B cell (primary cell): ENCODE data around the gene OSBPL5. TPM values are rescaled to one million over a fixed set of nuclear protein-coding genes. Genes with fewer than 3 reads are reported as not detected.

Source experiments
- ATAC-seq: fragments of 200-7000 bp; cut with Tn5 transposase; one replicate; pipeline ENCODE4 v1.10.0; 2021; ENCODE audit warnings: low read depth, mild to moderate bottlenecking, moderate number of reproducible peaks, moderate library complexity
- CTCF ChIA-PET: fragments of 350-600 bp; sonication (Branson Sonifier 250); formaldehyde crosslinking; loops from one replicate; lab custom pipeline; 2021; ENCODE audit warnings: antibody characterized with exemption, inconsistent platforms; lab: Charles Lee
- POLR2A ChIA-PET: fragments of 350-600 bp; sonication (Branson Sonifier 250); formaldehyde crosslinking; loops from one replicate; lab custom pipeline; 2021; ENCODE audit warnings: antibody characterized with exemption; lab: Charles Lee
- DNase-seq: peaks from one replicate; pipeline ENCODE4 v3.0.0; 2013
- H2AFZ ChIP-seq: 2 replicates; pipeline ENCODE4 v1.6.1; 2012; ENCODE audit warnings: mild to moderate bottlenecking, low read depth, low read length; ENCODE audit not compliant: insufficient read depth, poor library complexity, severe bottlenecking
- H3K27ac ChIP-seq, 2 donors: 1 replicate in 1 of 2; 2 replicates in 1 of 2; pipeline ENCODE4 v1.5.1; 2012 to 2013; ENCODE audit warnings: low read length in 2 of 2, mild to moderate bottlenecking in 2 of 2, moderate library complexity in 1 of 2
- H3K27me3 ChIP-seq, 4 experiments: fragments of 200-600 bp in 1 of 4; sonication (generic) in 1 of 4; replicated peaks in 1 of 4; 1 replicate in 2 of 4; 2 replicates in 2 of 4; pipeline versions ENCODE4 v1.6.1 to v1.7.0; 2013 to 2016; ENCODE audit warnings: low read length in 3 of 4, mild to moderate bottlenecking in 2 of 4, mixed read lengths in 1 of 4, moderate library complexity in 1 of 4; ENCODE audit not compliant: insufficient read depth in 4 of 4, control insufficient read depth in 3 of 4; ENCODE audit errors: control extremely low read depth in 1 of 4
- H3K36me3 ChIP-seq, 2 experiments: replicated peaks in 1 of 2; 1 replicate in 1 of 2; 2 replicates in 1 of 2; pipeline versions ENCODE4 v1.6.1 to v1.7.1; 2013; ENCODE audit warnings: low read length in 1 of 2; ENCODE audit not compliant: insufficient read depth in 2 of 2, control insufficient read depth in 1 of 2; ENCODE audit errors: control extremely low read depth in 1 of 2, extremely low read depth in 1 of 2
- H3K4me1 ChIP-seq, 2 donors: fragments of 200-600 bp in 1 of 2; sonication (generic) in 1 of 2; 1 replicate in 1 of 2; 2 replicates in 1 of 2; pipeline versions ENCODE4 v1.5.1 to v1.6.1; 2013 to 2017; ENCODE audit warnings: low read length in 2 of 2; ENCODE audit not compliant: control insufficient read depth in 2 of 2, insufficient read depth in 2 of 2
- H3K4me2 ChIP-seq: replicated peaks from 2 replicates; pipeline ENCODE3; 2012; ENCODE audit warnings: mild to moderate bottlenecking, low read depth, low read length; ENCODE audit not compliant: poor library complexity, severe bottlenecking
- H3K4me3 ChIP-seq, 5 experiments: fragments of 200-600 bp in 1 of 5; sonication (generic) in 1 of 5; 1 replicate in 3 of 5; 2 replicates in 2 of 5; pipeline versions ENCODE4 v1.5.1 to v1.7.0; 2011 to 2016; ENCODE audit warnings: low read length in 4 of 5, mild to moderate bottlenecking in 4 of 5, low read depth in 2 of 5, control low read depth in 1 of 5, moderate library complexity in 1 of 5; ENCODE audit not compliant: insufficient read depth in 1 of 5; ENCODE audit errors: control extremely low read depth in 1 of 5, extremely low read depth in 1 of 5
- H3K79me2 ChIP-seq: fragments of 200-600 bp; sonication (generic); one replicate; pipeline ENCODE4 v1.6.0; 2016; ENCODE audit warnings: low read length; ENCODE audit not compliant: control insufficient read depth, insufficient read depth
- H3K9ac ChIP-seq: fragments of 200-600 bp; sonication (generic); 2 replicates; pipeline ENCODE4 v1.6.1; 2017; ENCODE audit warnings: mild to moderate bottlenecking, low read length, moderate library complexity
- H3K9me3 ChIP-seq, 3 donors: one replicate each; pipeline versions ENCODE4 v1.6.1 to v1.7.1; 2013; ENCODE audit warnings: low read length in 2 of 3; ENCODE audit not compliant: control insufficient read depth in 2 of 3, insufficient read depth in 1 of 3; ENCODE audit errors: control extremely low read depth in 1 of 3
- H4K20me1 ChIP-seq: 2 replicates; pipeline ENCODE4 v1.6.0; 2012; ENCODE audit warnings: mild to moderate bottlenecking, low read length; ENCODE audit not compliant: insufficient read depth, control insufficient read depth, poor library complexity, severe bottlenecking
- H3K27ac Mint-ChIP-seq: one replicate; pipeline ENCODE4 v1.8.0; 2021; ENCODE audit warnings: mixed read lengths
- H3K27me3 Mint-ChIP-seq: one replicate; pipeline ENCODE4 v1.8.0; 2021; ENCODE audit warnings: mixed read lengths
- H3K4me1 Mint-ChIP-seq: one replicate; pipeline ENCODE4 v1.8.0; 2021; ENCODE audit warnings: mixed read lengths
- H3K4me3 Mint-ChIP-seq: one replicate; pipeline ENCODE4 v1.8.0; 2021; ENCODE audit warnings: mixed read lengths
- H3K9me3 Mint-ChIP-seq: one replicate; pipeline ENCODE4 v1.8.0; 2022; ENCODE audit warnings: mixed read lengths; ENCODE audit not compliant: insufficient read depth
- CTCF ChIP-seq: fragments of 200-600 bp; IDR thresholded peaks from one replicate; pipeline ENCODE4 v1.8.0; 2022; ENCODE audit warnings: antibody characterized with exemption, mild to moderate bottlenecking
- EZH2 ChIP-seq: IDR thresholded peaks from 2 replicates; pipeline ENCODE4 v1.6.1; 2012; ENCODE audit warnings: borderline replicate concordance, low read depth, mild to moderate bottlenecking, moderate library complexity, low read length; ENCODE audit not compliant: insufficient read depth, poor library complexity, severe bottlenecking
- WGBS: methylation state at CpG from one replicate; pipeline ENCODE4 v1.1.5; 2013; ENCODE audit warnings: missing lambda C conversion rate; ENCODE audit not compliant: insufficient coverage; 5-methylcytosine and 5-hydroxymethylcytosine counted together
- intact Hi-C: fragments of 100-400 bp; cut with micrococcal nuclease; formaldehyde crosslinking; loops from one replicate; pipeline ENCODE4 v1.10.0; 2022
- polyA plus RNA-seq: library from polyadenylated mRNA; depleted of rRNA; stranded (reverse); fragments of >200 nt; gene quantifications from 2 replicates; pipeline ENCODE4 v1.2.3, GENCODE V29; 2012
- total RNA-seq, 2 donors: library from RNA; stranded (reverse); fragments of 120-200 nt in 1 of 2; gene quantifications; 1 replicate in 1 of 2; 2 replicates in 1 of 2; pipeline versions ENCODE4 v1.2.3 to v1.2.4, GENCODE V29; 2013 to 2022

The OSBPL5 gene
- total and polyA plus RNA-seq, 2 donors (not counting 1 experiment from before 2014, with no cell fraction given): 0.15 to 1.2 TPM

GRCh38 chr11:3087821-3088800 lies 77.0 kb downstream of the OSBPL5 start:
- POLR2A ChIA-PET: no interaction called here

More at GRCh38 chr11:3087821-3088800, 77.0 kb downstream of the OSBPL5 start:
- no peak overlapping the region for H3K4me3 ChIP-seq
- H3K4me3 Mint-ChIP-seq: no peak overlapping the region
- WGBS: 71% methylated on average over 22 of the region's 24 CpGs
- H3K27ac Mint-ChIP-seq: no peak overlapping the region
- no peaks in the 10 kb centered on the region for H3K9me3 ChIP-seq
- no peaks in the 10 kb centered on the region for H3K27me3 ChIP-seq
- no peak overlapping the region for H3K4me2 ChIP-seq
- intact Hi-C loops: no loop called here
- H3K36me3 ChIP-seq: no peaks in the 10 kb centered on the region
- H3K4me1 Mint-ChIP-seq: no peaks in the 10 kb centered on the region
- no peak for DNase-seq
- TF ChIP-seq CTCF: no peak
- no peak for TF ChIP-seq EZH2
- CTCF ChIA-PET: interaction anchor here (3.8 to 6.2 kb wide), 4 partner anchors 35 to 555 kb away, joined by 34 to 106 read pairs (median 76); partner anchors contain the start of gene CARS1
- no peak overlapping the region for H3K27ac ChIP-seq
- H3K4me1 ChIP-seq: peaks cover 0 to 6% of the 10 kb centered on the region in 2 donors
- no peak overlapping the region for H2AFZ ChIP-seq
- ATAC-seq: no peak
- H3K9ac ChIP-seq: no peak overlapping the region
- H3K9me3 Mint-ChIP-seq: no peaks in the 10 kb centered on the region
- H3K27me3 Mint-ChIP-seq: peaks cover 8% of the 10 kb centered on the region
- H4K20me1 ChIP-seq: no peaks in the 10 kb centered on the region
- no peaks in the 10 kb centered on the region for H3K79me2 ChIP-seq
